Iris pigment epithelial cell (primary cell): ENCODE measurements around the gene TLE3.

Source experiments
- DNase-seq: peaks from one replicate; pipeline ENCODE4 v3.0.0-alpha.2; 2011; ENCODE audit warnings: low read depth

TLE3 gene

DNA sequence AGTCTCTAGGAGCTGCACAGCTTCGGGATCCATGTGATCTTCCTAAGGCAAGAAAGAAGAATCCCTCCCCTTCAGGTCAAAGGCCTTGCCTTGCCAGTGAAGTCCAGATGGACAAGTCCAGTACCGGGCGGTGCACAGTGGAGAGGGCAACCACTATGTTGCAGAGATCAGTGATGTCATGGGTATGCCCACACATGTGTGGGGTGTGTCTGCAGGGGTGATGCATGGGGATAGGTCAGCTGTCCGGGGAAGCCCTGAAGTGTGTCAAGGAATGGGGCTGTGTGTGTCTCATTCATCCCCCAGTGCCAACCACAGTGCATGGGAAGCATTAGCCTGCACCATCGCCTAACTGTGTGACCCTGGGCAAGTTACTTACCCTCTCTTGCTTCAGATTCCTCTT is 66.5 kb downstream of the TLE3 start:
- no peak for DNase-seq

DNA sequence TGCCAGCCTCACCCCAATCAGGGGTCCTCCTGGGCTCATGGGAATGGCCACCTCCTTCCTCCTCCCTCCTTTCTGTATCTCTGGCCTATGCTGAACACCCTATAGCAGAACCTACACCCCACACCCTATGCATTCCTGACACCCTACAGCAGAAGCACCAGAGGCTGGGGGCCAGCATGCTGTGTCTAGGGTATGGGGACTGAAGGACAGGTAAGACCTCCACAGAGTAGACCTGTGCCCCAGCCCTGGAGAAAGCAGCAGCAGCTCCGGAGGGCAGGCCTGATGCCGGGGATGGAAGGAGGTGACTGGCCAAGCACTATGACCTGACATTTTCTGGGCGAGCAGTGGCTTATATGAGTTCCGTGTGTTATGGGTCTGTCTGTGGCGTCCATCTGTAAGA is 66.9 kb downstream of the TLE3 start:
- DNase-seq, result no peak

DNA sequence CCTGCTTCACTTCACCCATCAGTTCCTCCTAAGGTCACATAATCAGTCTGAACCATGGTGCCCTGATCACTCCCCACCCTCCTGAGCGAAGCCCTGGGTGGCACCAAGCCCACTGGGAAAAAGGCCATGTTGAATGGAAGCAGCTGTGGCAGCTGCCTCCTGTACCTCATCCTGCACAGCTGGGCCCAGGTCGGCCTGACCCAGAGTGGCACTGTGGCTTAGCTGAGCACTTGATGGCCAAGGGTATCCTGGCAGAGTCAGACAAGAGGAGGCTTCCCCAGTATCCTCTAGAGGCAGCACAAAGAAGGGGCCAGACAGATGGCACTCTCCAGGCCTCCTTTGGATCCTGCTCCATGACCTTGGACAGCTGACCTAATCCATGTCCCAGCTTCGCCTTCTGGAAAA is 68.4 kb downstream of the TLE3 start:
- no peak for DNase-seq

- DNase-seq, result no peak
Observed at GRCh38 chr15:70027518-70027917, 70.2 kb downstream of the TLE3 start.

- no peak for DNase-seq
Observed at GRCh38 chr15:70026991-70027390, 70.7 kb downstream of the TLE3 start.

DNA sequence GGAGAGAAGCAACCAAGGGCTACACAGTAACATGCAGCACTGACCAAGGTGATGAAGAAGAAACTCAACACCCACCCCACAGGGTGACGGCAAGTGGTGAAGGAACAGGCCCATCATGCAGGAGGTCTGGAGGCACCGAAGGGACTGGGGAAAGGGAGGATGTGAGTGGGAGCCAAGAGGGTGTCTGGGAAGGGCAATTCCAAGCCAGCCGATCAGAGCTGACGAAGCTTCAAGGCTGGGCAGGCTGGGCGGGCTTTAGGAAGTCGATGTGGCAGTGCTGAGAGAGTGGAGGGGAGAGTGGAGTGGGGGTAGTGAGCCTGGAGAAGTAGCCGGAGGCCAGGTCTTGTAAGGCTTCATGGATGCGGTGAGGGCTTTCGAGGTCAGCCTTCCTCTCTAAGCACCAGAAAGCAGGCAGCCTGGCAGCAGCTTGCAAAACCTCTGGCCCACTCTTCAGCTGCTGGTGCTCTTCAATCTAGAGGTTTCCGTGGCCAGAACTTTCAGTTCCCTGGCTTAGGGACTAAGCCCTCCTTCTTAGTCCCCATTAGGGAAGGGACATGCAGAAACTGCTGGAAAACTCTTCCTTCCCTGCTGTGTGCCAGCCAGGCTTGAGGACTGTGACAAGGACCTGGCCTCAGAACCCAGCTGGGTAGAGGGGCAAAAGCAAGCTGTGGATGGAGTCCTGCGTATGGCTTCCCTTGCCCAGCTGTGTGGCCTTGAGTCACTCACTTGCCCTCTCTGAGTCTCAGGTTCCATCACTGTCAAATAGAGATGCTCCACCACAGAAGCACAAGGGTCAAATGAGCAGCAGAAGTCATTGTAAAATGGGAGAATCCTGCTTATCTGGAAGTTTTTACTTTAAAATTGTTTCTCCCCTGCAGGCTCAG is 72.1 kb downstream of the TLE3 start:
- DNase-seq, result no peak

GRCh38 chr15:70024521-70024920 is 73.2 kb downstream of the TLE3 start:
- no peak for DNase-seq

DNA sequence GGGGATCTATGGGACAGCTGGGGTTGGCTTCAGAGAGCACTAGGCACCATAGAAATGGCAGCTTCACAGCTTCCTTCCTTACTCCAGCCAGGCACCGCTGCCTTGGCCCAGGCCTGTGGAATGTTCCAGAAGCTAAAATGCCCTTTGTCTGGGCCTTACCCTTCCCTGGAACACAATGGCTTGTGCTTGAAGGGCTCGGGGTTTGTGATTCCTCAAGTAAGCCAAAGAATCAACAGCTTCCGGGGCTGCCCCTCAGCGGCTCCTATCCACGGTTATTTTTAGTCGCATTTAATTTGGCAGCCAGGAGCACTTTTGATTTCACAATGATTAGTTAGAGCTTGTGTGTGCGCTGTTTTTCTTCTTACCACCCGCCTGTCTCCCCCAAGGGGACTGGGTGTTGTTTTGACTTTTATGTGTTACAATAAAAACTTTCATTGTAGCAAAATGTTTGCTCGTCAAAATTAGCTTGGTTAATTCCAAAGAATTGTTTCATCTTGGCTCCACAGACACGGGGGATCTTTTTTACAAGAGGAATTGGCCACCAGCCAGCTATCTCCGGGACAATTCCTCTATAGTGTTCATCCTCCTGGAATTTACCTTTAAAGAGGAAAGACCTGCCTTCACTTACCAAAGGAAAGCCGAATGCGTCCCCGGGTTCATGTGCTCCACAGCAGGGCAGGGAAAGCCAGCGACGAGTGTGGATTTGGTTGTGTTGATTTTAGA is 73.8 kb downstream of the TLE3 start:
- DNase-seq, result peak; percentile 79

DNA sequence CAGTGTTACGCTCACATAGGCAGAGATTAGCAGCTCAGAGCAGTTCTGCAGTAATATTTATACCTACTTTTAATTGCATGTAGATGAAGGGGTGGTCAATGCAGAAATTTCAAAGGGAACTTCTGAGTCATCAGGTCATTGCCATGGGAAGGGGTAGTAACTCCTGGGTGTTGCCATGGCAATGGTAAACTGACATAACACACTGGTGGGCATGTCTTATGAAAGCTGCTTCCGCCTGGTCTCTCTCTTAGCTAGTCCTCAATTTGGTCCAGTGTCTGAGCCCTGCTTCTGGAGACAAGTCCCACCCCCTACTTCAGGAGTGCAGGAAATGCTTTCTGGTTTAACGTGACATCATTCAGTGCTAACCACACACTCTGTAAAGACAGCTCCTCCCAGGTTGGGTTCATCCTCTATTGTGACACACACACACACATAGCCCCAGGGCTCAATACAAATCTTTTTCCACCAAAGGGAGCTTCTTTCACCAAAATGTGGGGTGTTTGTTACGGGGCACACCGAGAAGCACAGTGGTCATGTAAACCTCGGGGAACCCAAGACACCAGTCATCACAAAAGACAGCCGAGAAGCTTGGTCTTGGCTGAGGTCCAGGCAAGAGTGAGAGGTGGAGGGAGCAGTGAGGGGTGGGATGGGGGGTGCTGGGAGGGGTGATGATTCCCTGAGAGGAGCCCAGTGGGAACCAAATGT is 74.5 kb downstream of the TLE3 start:
- DNase-seq, result peak; percentile 91

DNA sequence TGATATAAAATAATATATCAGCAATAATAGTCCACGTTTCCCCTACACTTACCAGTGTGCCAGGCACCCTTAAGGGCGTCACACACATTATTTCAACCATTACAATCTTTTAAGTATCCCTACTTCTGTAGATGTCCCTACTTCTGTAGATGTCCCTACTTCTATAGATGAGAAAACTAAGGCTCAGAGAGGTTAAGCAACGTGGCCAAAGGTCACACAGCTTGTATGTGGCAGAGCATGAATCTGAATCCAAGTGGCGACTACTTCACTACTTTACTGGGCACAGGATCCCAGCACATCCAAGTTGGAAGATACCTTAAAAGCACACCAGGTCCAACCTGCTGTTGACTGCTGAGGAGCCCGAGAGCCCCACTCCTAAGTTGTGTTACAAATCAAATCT is 77.5 kb downstream of the TLE3 start:
- no peak for DNase-seq

DNA sequence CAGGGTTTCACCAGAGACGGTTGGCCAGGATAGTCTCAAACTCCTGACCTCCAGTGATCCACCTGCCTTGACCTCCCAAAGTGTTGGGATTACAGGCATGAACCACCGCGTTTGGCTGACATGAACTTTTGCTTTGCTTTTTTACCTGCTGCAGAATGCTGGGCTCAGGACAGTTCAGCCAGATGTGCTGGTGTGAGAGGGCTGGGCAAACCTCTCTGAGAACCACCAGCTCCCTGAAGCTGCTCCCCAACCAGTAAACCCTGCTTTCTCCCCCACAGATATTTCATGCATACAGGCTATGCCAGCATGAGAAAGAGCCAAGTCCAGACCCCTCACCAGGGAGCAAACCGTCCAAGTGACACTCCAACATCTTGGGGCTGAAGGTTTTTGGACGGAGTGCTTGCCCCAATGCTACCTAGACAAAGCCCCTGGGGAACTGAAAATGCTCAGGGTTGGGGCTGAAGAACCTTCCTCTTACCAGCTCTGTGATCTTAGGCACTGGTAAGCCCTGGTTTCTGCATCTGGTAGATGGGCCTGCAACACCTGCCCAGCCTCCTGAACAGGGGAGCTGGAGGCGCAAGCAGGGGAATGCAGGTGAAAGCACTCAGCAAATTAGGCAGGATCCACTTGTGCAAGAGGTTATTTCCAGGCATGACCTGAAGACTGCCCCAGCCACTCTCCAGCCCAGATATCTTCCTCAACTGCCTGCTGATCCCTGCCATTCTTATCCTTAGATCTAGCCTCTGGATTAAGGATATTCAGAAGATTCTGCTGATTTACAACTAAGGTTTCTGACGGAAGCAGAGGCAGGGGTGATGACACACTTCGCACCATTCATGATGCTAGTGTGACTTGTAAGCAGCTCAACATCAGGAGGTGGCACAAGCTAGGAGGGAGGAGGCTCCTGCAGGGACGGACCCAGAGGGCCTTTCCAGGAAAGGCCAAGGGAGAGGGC is 78.8 kb downstream of the TLE3 start:
- no peak for DNase-seq

- no peak for DNase-seq
Observed at GRCh38 chr15:70017801-70018200, 79.9 kb downstream of the TLE3 start.

DNA sequence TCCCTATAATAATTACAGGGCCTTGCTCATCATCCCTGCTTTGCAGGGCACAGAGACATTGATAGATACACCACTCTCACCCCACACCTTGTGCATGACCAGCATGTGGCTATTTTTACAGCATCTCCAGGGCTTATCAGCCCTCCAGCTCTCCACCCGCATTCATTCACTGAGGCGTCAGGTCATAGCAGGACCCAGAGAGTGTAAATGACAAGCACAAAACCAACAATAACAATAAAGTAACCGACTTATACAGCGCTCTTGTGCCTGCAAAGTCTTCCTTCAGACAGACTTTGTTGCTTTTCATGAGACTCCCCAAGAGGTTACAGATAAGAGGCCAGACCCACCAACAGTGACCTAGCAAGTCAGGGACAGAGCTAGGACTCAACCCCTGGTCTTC is 80.7 kb downstream of the TLE3 start:
- DNase-seq, result no peak

- no peak for DNase-seq
Observed at GRCh38 chr15:70016511-70016994, 81.2 kb downstream of the TLE3 start.

DNA sequence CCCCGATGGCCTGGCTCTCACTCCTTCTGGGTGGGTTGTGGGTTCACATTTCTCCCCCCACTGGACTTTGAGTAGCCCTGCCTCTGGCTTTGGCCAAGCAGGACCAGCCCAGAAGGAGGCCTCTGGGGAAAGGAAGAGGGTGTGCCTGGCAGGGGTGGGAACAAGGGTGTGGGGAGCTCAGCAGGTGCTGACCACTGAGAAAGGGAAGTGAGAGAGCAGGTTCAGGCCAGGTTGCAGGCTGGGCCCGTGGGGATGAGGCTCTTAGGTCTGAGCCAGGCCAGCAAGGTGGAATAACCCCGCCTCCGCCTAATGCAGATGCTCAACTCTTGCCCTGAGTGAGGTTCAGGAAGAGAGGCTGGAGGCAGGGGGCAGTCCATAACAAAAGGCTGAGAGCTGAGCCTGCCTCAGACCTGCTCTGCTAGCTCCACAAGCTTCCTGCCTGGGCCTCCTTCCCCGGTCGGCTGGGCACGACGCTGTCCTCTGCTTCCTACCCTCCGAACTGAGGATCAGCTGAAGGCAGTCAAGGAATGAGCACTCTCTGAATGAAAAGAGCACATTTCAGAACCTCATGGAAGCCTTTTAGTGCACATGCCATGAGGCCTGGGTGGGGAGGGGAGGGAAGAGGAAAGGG is 82.7 kb downstream of the TLE3 start:
- no peak for DNase-seq

GRCh38 chr15:70014331-70014730 is 83.4 kb downstream of the TLE3 start:
- DNase-seq, result no peak

DNA sequence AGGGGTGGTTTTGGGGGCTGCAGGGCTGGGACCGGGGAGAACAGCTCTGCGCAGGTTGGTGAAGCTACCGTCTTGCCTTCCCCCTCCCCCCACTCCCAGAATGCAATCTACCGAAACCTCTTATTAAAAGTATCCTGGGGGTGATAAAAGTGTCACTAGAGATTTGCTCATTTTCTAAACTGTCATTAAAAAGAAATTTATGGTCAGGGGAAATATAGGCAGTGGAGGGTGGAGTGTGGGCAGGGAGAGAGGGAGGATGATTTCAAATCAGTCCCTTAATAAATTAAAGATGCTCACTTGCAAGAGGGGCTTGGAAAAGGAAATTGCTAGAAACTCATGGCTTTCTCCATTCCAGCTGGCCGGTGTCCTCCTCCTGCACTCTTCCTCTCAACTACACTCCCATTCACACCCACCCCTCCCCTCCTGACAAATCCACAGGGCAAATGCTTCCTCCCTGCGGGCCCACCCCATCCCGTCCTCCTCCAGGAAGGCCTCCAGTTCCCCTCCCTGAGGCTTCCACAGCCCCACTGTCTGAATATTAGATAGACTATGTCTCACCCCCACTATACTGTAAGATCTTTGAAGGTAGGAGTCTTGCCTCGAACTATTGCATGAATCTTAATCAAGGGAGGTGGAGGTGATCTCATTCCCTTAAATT is 83.9 kb downstream of the TLE3 start:
- DNase-seq, result no peak

DNA sequence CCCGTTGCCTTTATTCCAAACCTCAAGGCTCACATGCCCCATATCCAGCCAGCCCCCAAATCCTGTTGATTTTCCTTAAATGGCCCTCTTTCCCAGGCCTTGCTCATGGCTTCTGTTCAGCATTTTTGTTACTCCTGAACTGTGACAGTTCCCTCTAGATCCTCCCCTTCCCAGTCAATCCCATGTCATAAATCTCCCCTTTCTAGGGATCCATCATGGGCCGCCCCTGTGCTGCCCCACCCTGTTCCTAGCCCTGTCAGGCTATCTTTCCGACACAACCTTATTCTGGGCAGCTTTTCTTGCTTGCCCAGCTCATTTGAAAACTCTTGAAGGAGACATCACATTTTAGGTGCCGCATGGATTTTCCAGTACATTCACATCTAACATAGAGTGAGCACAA is 84.8 kb downstream of the TLE3 start:
- DNase-seq, result no peak

GRCh38 chr15:70008697-70009290 is 88.9 kb downstream of the TLE3 start:
- DNase-seq, result no peak
